Stimulated activated CD8-positive, alpha-beta memory T cell treated with anti-CD3 and anti-CD28 coated beads, Interleukin-15, amount 100 ng/mL, for 24 hours (primary cell): ENCODE results near the gene TUBA4A.
A peak's percentile ranks its signal among the peaks of the same experiment; 100 is the strongest.

Source experiments
- DNase-seq: peaks from one replicate; pipeline ENCODE4 v3.0.0-alpha.2; 2020; ENCODE audit warnings: low read depth

The TUBA4A gene

GRCh38 chr2:219286436-219287115, 32.9 kb upstream of the TUBA4A start:
- DNase-seq: no peak

- DNase-seq: no peak
Measured at GRCh38 chr2:219285894-219286425, 32.2 kb upstream of the TUBA4A start.

- DNase-seq: no peak
Measured at GRCh38 chr2:219285373-219285735, 31.6 kb upstream of the TUBA4A start.

GRCh38 chr2:219284501-219285372, 31.0 kb upstream of the TUBA4A start:
- DNase-seq: no peak

GRCh38 chr2:219282943-219283581, 29.3 kb upstream of the TUBA4A start:
- no peak for DNase-seq

GRCh38 chr2:219282375-219282774, 28.7 kb upstream of the TUBA4A start:
- DNase-seq: no peak

- DNase-seq: no peak
Measured at GRCh38 chr2:219281588-219281987, 27.9 kb upstream of the TUBA4A start.

GRCh38 chr2:219280651-219281050, 26.9 kb upstream of the TUBA4A start:
- DNase-seq: no peak

- no peak for DNase-seq
Measured at GRCh38 chr2:219279916-219280516, 26.3 kb upstream of the TUBA4A start.

GRCh38 chr2:219279151-219279915, 25.6 kb upstream of the TUBA4A start, which contains the start of gene DNAJB2:
Gene DNAJB2 (plus strand): TSS chr2:219279366. CDS start chr2:219279834, 468 bp downstream.
- DNase-seq: peak; percentile 94

GRCh38 chr2:219278655-219279150, 25.0 kb upstream of the TUBA4A start:
- DNase-seq: no peak

- DNase-seq: peak; percentile 53
Measured at GRCh38 chr2:219277703-219278654, 24.3 kb upstream of the TUBA4A start.

GRCh38 chr2:219274361-219274921, 20.7 kb upstream of the TUBA4A start:
- no peak for DNase-seq

GRCh38 chr2:219273937-219274336, 20.2 kb upstream of the TUBA4A start:
- no peak for DNase-seq

GRCh38 chr2:219272995-219273394, 19.3 kb upstream of the TUBA4A start:
- no peak for DNase-seq

GRCh38 chr2:219272356-219272755, 18.6 kb upstream of the TUBA4A start:
- no peak for DNase-seq

GRCh38 chr2:219271021-219271420, 17.3 kb upstream of the TUBA4A start:
- no peak for DNase-seq

- DNase-seq: no peak
Measured at GRCh38 chr2:219270055-219270372, 16.3 kb upstream of the TUBA4A start.

GRCh38 chr2:219269362-219270054, 15.8 kb upstream of the TUBA4A start:
- DNase-seq: no peak
